Neural cell (in vitro differentiated cells): ENCODE results near the gene STX1A. TPM values are rescaled to one million over a fixed set of nuclear protein-coding genes. Genes with fewer than 3 reads are reported as not detected.

Experiments
- H2AFZ ChIP-seq: fragments of 200-600, 300-800 bp; sonication (generic), shearing (Covaris generic); 2 replicates; pipeline ENCODE4 v1.6.0; 2014; ENCODE audit warnings: low read depth, mild to moderate bottlenecking, antibody characterized with exemption, low read length, moderate library complexity
- H3F3A ChIP-seq: fragments of 200-600 bp; shearing (Covaris generic); 2 replicates; pipeline ENCODE4 v1.6.1; 2016; ENCODE audit warnings: mild to moderate bottlenecking, moderate library complexity, mixed read lengths, antibody characterized with exemption, low read length; ENCODE audit not compliant: insufficient read depth, poor library complexity, severe bottlenecking
- H3K27ac ChIP-seq: fragments of 200-600, 300-800 bp; sonication (generic), shearing (Covaris generic); 2 replicates; pipeline ENCODE4 v1.5.1; 2014; ENCODE audit warnings: mild to moderate bottlenecking, low read length, moderate library complexity
- H3K27me3 ChIP-seq: fragments of 300-800, 200-600 bp; sonication (generic), shearing (Covaris generic); 2 replicates; pipeline ENCODE4 v1.6.0; 2014; ENCODE audit warnings: mild to moderate bottlenecking, low read depth, low read length, moderate library complexity; ENCODE audit not compliant: insufficient read depth
- H3K36me3 ChIP-seq: fragments of 300-800, 200-600 bp; sonication (generic), shearing (Covaris generic); 2 replicates; pipeline ENCODE4 v1.5.1; 2014; ENCODE audit warnings: mild to moderate bottlenecking, antibody characterized with exemption, low read length, moderate library complexity; ENCODE audit not compliant: insufficient read depth
- H3K4me2 ChIP-seq: fragments of 300-800, 200-600 bp; sonication (generic), shearing (Covaris generic); 2 replicates; pipeline ENCODE4 v1.6.0; 2014; ENCODE audit warnings: mild to moderate bottlenecking, low read length
- H3K4me3 ChIP-seq: fragments of 300-800, 200-600 bp; sonication (generic), shearing (Covaris generic); 2 replicates; pipeline ENCODE4 v1.5.1; 2014; ENCODE audit warnings: mild to moderate bottlenecking, low read length, moderate library complexity
- H3K79me2 ChIP-seq: fragments of 200-600 bp; shearing (Covaris generic); replicated peaks from 2 replicates; pipeline ENCODE4 v1.6.0; 2014; ENCODE audit warnings: mild to moderate bottlenecking, low read length, moderate library complexity; ENCODE audit not compliant: insufficient read depth
- H3K9ac ChIP-seq: fragments of 300-800, 200-600 bp; sonication (generic), shearing (Covaris generic); 2 replicates; pipeline ENCODE4 v1.6.1; 2016; ENCODE audit warnings: mild to moderate bottlenecking, low read length, mixed read lengths
- H3K9me2 ChIP-seq: fragments of 200-600 bp; shearing (Covaris generic); 2 replicates; pipeline ENCODE4 v1.6.1; 2016; ENCODE audit warnings: mild to moderate bottlenecking, low read length, mixed read lengths; ENCODE audit not compliant: insufficient read depth
- H3K9me3 ChIP-seq: fragments of 200-600, 300-800 bp; sonication (generic), shearing (Covaris generic); 2 replicates; pipeline ENCODE4 v1.6.1; 2016; ENCODE audit warnings: mild to moderate bottlenecking, mixed run types, low read length, moderate library complexity, mixed read lengths
- H4K20me1 ChIP-seq: fragments of 200-600 bp; shearing (Covaris generic); 2 replicates; pipeline ENCODE4 v1.6.1; 2016; ENCODE audit warnings: mild to moderate bottlenecking, mixed run types; ENCODE audit not compliant: insufficient read depth
- CTCF ChIP-seq: fragments of 450-650 bp; IDR thresholded peaks from 2 replicates; pipeline ENCODE4 v1.5.1; 2014; ENCODE audit warnings: antibody characterized with exemption, mild to moderate bottlenecking, moderate library complexity; ENCODE audit not compliant: poor library complexity, severe bottlenecking
- EP300 ChIP-seq: fragments of 450-650 bp; conservative IDR thresholded peaks from 2 replicates; pipeline ENCODE4 v1.6.1; 2014; ENCODE audit warnings: antibody characterized with exemption, mild to moderate bottlenecking, moderate library complexity; ENCODE audit not compliant: poor library complexity, severe bottlenecking
- EZH2 ChIP-seq: fragments of 200-600, 300-800 bp; shearing (Covaris generic), sonication (generic); IDR thresholded peaks from 2 replicates; pipeline ENCODE4 v1.6.1; 2014; ENCODE audit warnings: antibody characterized with exemption, low read length, borderline replicate concordance, mild to moderate bottlenecking; ENCODE audit not compliant: insufficient read depth, poor library complexity, severe bottlenecking
- MXI1 ChIP-seq: fragments of 450-650 bp; conservative IDR thresholded peaks from 2 replicates; pipeline ENCODE4 v1.6.1; 2014; ENCODE audit warnings: antibody characterized with exemption, mild to moderate bottlenecking; ENCODE audit not compliant: poor library complexity, severe bottlenecking
- POLR2AphosphoS5 ChIP-seq: IDR thresholded peaks from 2 replicates; pipeline ENCODE4 v1.6.1; 2012
- RAD21 ChIP-seq: fragments of 450-650 bp; conservative IDR thresholded peaks from 2 replicates; pipeline ENCODE4 v1.6.1; 2014; ENCODE audit warnings: antibody characterized with exemption, mild to moderate bottlenecking, moderate library complexity
- REST ChIP-seq: IDR thresholded peaks from 2 replicates; pipeline ENCODE4 v1.6.1; 2012; ENCODE audit warnings: borderline replicate concordance
- SMC3 ChIP-seq: fragments of 450-650 bp; conservative IDR thresholded peaks from 2 replicates; pipeline ENCODE4 v1.6.1; 2014; ENCODE audit warnings: antibody characterized with exemption, mild to moderate bottlenecking, moderate library complexity; ENCODE audit not compliant: poor library complexity
- TAF1 ChIP-seq: IDR thresholded peaks from 2 replicates; pipeline ENCODE4 v1.6.1; 2012; ENCODE audit warnings: low read depth
- polyA plus RNA-seq: library from polyadenylated mRNA; depleted of rRNA; stranded (reverse); fragments of >200 nt; gene quantifications from 2 replicates; pipeline ENCODE4 v1.2.3, GENCODE V29; 2014

STX1A gene
- polyA plus RNA-seq, 1 donor from 2014 or later: 123 TPM

DNA sequence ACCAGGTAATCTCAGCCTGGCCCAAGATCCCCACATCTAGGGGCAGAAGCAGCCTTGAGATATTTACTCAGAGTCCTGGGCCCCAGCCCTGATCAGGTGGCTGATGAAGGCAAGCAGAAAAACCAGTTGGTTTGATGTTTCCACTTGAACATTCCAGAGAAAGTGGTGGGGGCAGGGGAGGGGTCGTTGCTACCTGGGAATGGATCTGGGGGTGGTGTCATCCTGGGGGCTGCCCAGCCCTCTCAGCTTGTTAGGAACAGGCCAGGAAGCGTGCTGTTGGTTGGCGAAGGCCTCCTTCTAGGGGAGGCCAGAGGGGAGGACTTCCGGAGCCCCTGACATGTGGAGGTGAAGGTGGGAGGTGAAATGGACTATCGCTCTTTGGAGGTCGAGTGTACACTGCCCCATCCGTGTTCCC, 22.9 kb upstream of the STX1A start:
- Histone ChIP-seq H3K9me2 (no peaks in the 10 kb centered on the region), H3K9me3 (no peaks in the 10 kb centered on the region), H3K27ac (peak overlapping the region; percentile 63), H3F3A (no peaks in the 10 kb centered on the region), H2AFZ (no peak overlapping the region), H3K9ac (peak overlapping the region; percentile 41), H3K27me3 (no peaks in the 10 kb centered on the region), H3K4me3 (peak overlapping the region; percentile 48), H3K36me3 (no peaks in the 10 kb centered on the region), H3K4me2 (no peak overlapping the region), H4K20me1 (no peaks in the 10 kb centered on the region), H3K79me2 (no peaks in the 10 kb centered on the region)
- no peak for TF ChIP-seq SMC3
- no peak for TF ChIP-seq EZH2
- TF ChIP-seq CTCF: no peak
- no peak for TF ChIP-seq TAF1
- TF ChIP-seq RAD21: no peak
- TF ChIP-seq MXI1: no peak
- no peak for TF ChIP-seq POLR2AphosphoS5
- TF ChIP-seq REST: no peak
- TF ChIP-seq EP300: no peak

DNA sequence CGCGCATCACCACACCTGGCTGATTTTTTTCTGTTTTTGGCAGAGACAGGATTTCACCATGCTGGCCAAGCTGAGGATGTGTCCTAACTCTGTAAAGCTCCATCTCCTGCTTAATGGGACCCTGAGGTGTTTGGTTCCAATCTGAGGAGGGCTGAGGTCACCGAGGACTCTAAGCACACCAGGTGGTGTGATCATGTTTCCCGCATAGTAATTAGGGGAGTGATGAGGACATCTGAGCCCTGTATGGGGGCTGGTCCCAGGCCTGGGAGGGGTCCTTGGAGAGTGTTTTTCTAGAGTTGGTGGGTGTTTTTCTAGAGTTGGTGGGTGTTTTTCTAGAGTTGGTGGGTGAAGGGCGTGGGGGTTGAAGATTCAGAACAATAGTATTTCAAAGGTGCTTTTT, 22.1 kb upstream of the STX1A start:
- TF ChIP-seq RAD21: no peak
- no peak for TF ChIP-seq EZH2
- TF ChIP-seq SMC3: no peak
- Histone ChIP-seq H3F3A (no peaks in the 10 kb centered on the region), H3K36me3 (no peaks in the 10 kb centered on the region), H3K79me2 (no peaks in the 10 kb centered on the region), H4K20me1 (no peaks in the 10 kb centered on the region), H3K27me3 (no peaks in the 10 kb centered on the region), H3K4me3 (no peak overlapping the region), H2AFZ (no peak overlapping the region), H3K4me2 (no peak overlapping the region), H3K9ac (no peak overlapping the region), H3K27ac (no peak overlapping the region), H3K9me3 (no peaks in the 10 kb centered on the region), H3K9me2 (no peaks in the 10 kb centered on the region)

DNA sequence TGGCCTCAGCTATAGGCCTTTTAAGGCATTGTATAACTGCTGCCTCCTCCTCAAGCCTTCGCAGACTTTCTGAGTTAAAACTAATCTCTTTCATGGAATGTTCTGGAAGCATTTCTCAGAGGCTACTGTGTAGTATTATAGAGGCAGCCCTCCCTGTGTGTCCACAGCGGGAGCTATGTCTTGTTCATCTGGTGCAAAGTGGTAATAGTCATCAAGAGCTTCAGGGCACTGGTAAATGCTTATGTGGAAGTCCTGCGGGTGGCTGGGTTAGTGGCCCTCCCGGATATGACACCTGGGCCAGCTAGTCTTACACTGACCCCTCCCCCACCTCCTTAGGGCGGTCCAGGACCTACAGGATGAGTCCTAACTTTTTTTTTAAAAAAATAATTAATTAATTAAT, 21.3 kb upstream of the STX1A start:
- TF ChIP-seq SMC3 (no peak), REST (no peak), MXI1 (no peak), POLR2AphosphoS5 (no peak), CTCF (no peak), EZH2 (no peak), EP300 (no peak), TAF1 (no peak), RAD21 (no peak)
- Histone ChIP-seq H4K20me1 (no peaks in the 10 kb centered on the region), H3K27me3 (no peaks in the 10 kb centered on the region), H3K9me3 (no peaks in the 10 kb centered on the region), H3K4me3 (no peak overlapping the region), H3K79me2 (no peaks in the 10 kb centered on the region), H3K36me3 (no peaks in the 10 kb centered on the region), H3K9ac (no peak overlapping the region), H2AFZ (no peak overlapping the region), H3F3A (no peaks in the 10 kb centered on the region), H3K27ac (no peak overlapping the region), H3K4me2 (no peak overlapping the region), H3K9me2 (no peaks in the 10 kb centered on the region)
